Panc1 (cell line): ENCODE measurements around the gene FXYD3. TPM values are rescaled to one million over a fixed set of nuclear protein-coding genes. Genes with fewer than 3 reads are reported as not detected.

Experiments
- ATAC-seq: fragments of 200-7000 bp; cut with Tn5 transposase; 2 replicates; pipeline ENCODE4 v1.9.1; 2020; ENCODE audit warnings: mild to moderate bottlenecking, moderate library complexity
- BruUV-seq: library from RNA; stranded (reverse); fragments of 400-500 nt; replicated peaks from 2 replicates; lab custom pipeline; 2021; lab: Mats Ljungman, UMichigan
- CTCF ChIA-PET: fragments of 300-600 bp; sonication (Branson Sonifier 250); formaldehyde crosslinking; loops from one replicate; lab custom pipeline; 2022; ENCODE audit warnings: antibody characterized with exemption; lab: Charles Lee
- POLR2A ChIA-PET: fragments of 300-600 bp; sonication (Branson Sonifier 250); formaldehyde crosslinking; loops from one replicate; lab custom pipeline; 2022; ENCODE audit warnings: antibody characterized with exemption; lab: Charles Lee
- DNase-seq: peaks from one replicate; pipeline ENCODE4 v3.0.0-alpha.2; 2010; ENCODE audit warnings: low read depth, low spot score
- H3K27ac ChIP-seq: 2 replicates; pipeline ENCODE4 v1.5.1; 2011; ENCODE audit warnings: mild to moderate bottlenecking, low read length, inconsistent platforms
- H3K27me3 ChIP-seq: fragments of 200-500 bp; sonication (Bioruptor generic); 2 replicates; pipeline ENCODE4 v1.6.0; 2014; ENCODE audit warnings: low read length, inconsistent platforms; ENCODE audit not compliant: control insufficient read depth, insufficient read depth
- H3K36me3 ChIP-seq: fragments of 200-500 bp; sonication (Bioruptor generic); 2 replicates; pipeline ENCODE4 v1.5.1; 2014; ENCODE audit warnings: inconsistent platforms, mild to moderate bottlenecking, low read length, moderate library complexity; ENCODE audit not compliant: control insufficient read depth, insufficient read depth
- H3K4me1 ChIP-seq: 2 replicates; pipeline ENCODE4 v1.5.1; 2011; ENCODE audit warnings: inconsistent platforms, mild to moderate bottlenecking, low read length, moderate library complexity; ENCODE audit not compliant: control insufficient read depth, insufficient read depth
- H3K4me3 ChIP-seq, 2 experiments: 2 replicates each; pipeline ENCODE4 v1.5.1; 2011 to 2012; ENCODE audit warnings: low read depth in 2 of 2, low read length in 2 of 2, mild to moderate bottlenecking in 2 of 2, inconsistent platforms in 1 of 2, moderate library complexity in 1 of 2
- H3K9me3 ChIP-seq: fragments of 200-500 bp; sonication (Bioruptor generic); 2 replicates; pipeline ENCODE4 v1.5.1; 2014; ENCODE audit warnings: low read depth, mild to moderate bottlenecking, inconsistent platforms, low read length, moderate library complexity; ENCODE audit not compliant: control insufficient read depth, insufficient read depth
- POLR2AphosphoS5 ChIP-seq: IDR thresholded peaks from 2 replicates; pipeline ENCODE4 v1.6.1; 2012; ENCODE audit warnings: mild to moderate bottlenecking, low read depth, low read length, moderate library complexity
- SIN3A ChIP-seq: IDR thresholded peaks from 2 replicates; pipeline ENCODE4 v1.6.1; 2012; ENCODE audit warnings: low read depth, mild to moderate bottlenecking, low read length, moderate library complexity, borderline replicate concordance; ENCODE audit not compliant: insufficient read depth
- TCF7L2 ChIP-seq: IDR thresholded peaks from 2 replicates; pipeline ENCODE4 v1.6.1; 2011; ENCODE audit warnings: mild to moderate bottlenecking, low read depth, low read length, inconsistent platforms
- in situ Hi-C: cut with HindIII; loops from 2 replicates; pipeline ENCODE4 v1.10.0; 2016; ENCODE audit warnings: low sequenced_read_pairs, low pct_unique_long_range_greater_than_20kb
- intact Hi-C: fragments of 100-400 bp; cut with micrococcal nuclease; formaldehyde crosslinking; loops from one replicate; pipeline ENCODE4 v1.10.0; 2022; ENCODE audit not compliant: unreplicated experiment
- total RNA-seq: library from RNA; stranded (reverse); gene quantifications from one replicate; pipeline ENCODE4 v1.2.1, GENCODE V29; 2021; ENCODE audit not compliant: unreplicated experiment
- TF ChIP-seq, protein P1 (sequence below): fragments of 450-650 bp; IDR thresholded peaks from 2 replicates; pipeline ENCODE4 v1.5.1; 2017; ENCODE audit warnings: mild to moderate bottlenecking
- TF ChIP-seq, protein P2 (sequence below), 2 experiments: IDR thresholded peaks; 2 replicates each; pipeline ENCODE4 v1.6.1; 2011 to 2012; ENCODE audit warnings: low read depth in 2 of 2, control low read depth in 1 of 2, low read length in 1 of 2, mild to moderate bottlenecking in 1 of 2, moderate library complexity in 1 of 2; ENCODE audit not compliant: insufficient read depth in 1 of 2

FXYD3 gene
- total RNA-seq, 1 experiment from 2014 or later, result not detected

DNA sequence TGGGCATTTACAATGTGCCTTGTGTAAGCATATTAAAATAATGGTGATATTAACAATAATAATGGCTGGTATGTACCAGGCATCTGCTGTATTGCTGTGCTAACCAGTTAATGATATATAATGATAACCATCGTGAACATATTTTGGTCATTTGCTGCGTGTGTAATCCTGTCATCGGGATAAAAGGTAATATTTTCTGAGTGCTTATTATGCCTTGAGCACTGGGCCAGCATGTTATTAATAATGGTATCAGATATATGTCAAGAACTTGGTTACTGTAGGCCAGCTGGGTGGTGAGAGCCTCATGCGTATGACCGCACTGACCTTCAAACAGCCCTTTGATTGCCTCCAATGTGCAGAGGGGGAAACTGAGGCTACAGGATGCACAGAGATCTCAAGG, 22.2 kb upstream of the FXYD3 start:
- in situ Hi-C loops, result no loop called here
- CTCF ChIA-PET, result no interaction called here
- no peak overlapping the region for H3K27ac ChIP-seq

DNA sequence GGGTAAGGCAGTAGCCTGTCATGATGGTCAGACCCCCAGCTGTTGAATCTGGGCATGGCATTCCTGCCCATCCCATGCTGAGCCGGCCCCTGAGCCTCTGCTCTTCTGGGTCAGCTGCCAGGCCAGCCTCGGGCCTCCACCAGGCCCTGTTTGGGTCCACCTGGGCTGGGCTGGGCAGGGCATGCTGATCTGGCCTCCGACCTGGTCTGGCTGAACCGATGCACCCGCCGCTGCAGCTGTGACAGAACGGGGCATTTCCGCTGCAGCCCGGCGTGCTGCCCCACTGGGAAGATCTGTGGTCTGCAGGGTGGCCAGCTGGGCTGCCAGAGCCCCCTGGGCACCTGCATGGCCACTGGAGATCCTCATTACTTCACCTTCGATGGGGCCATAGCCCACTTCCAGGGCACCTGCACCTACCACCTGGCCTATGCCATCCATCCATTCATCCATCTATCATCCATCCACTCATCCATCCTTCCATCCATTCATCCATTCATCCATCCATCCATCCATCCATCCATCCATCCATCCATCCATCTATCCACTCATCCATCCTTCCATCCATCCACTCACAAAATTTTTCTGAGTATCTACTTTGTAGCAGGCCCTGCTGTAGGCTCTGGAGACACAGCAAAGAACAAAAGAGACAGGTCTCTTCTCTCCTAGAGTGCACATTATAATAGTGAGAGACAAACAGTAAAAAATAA, 21.5 kb upstream of the FXYD3 start:
- H3K9me3 ChIP-seq, result no peaks in the 10 kb centered on the region
- in situ Hi-C loops (no loop called here), intact Hi-C loops (loop anchor here (5.0 to 10.0 kb wide), 2 partner anchors 49 to 122 kb away; partner anchors contain the start of gene HPN)
- TF ChIP-seq SIN3A (no peak), POLR2AphosphoS5 (no peak), TCF7L2 (no peak)
- TF ChIP-seq, protein P1, sequence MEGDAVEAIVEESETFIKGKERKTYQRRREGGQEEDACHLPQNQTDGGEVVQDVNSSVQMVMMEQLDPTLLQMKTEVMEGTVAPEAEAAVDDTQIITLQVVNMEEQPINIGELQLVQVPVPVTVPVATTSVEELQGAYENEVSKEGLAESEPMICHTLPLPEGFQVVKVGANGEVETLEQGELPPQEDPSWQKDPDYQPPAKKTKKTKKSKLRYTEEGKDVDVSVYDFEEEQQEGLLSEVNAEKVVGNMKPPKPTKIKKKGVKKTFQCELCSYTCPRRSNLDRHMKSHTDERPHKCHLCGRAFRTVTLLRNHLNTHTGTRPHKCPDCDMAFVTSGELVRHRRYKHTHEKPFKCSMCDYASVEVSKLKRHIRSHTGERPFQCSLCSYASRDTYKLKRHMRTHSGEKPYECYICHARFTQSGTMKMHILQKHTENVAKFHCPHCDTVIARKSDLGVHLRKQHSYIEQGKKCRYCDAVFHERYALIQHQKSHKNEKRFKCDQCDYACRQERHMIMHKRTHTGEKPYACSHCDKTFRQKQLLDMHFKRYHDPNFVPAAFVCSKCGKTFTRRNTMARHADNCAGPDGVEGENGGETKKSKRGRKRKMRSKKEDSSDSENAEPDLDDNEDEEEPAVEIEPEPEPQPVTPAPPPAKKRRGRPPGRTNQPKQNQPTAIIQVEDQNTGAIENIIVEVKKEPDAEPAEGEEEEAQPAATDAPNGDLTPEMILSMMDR, result no peak
- TF ChIP-seq, protein P2, sequence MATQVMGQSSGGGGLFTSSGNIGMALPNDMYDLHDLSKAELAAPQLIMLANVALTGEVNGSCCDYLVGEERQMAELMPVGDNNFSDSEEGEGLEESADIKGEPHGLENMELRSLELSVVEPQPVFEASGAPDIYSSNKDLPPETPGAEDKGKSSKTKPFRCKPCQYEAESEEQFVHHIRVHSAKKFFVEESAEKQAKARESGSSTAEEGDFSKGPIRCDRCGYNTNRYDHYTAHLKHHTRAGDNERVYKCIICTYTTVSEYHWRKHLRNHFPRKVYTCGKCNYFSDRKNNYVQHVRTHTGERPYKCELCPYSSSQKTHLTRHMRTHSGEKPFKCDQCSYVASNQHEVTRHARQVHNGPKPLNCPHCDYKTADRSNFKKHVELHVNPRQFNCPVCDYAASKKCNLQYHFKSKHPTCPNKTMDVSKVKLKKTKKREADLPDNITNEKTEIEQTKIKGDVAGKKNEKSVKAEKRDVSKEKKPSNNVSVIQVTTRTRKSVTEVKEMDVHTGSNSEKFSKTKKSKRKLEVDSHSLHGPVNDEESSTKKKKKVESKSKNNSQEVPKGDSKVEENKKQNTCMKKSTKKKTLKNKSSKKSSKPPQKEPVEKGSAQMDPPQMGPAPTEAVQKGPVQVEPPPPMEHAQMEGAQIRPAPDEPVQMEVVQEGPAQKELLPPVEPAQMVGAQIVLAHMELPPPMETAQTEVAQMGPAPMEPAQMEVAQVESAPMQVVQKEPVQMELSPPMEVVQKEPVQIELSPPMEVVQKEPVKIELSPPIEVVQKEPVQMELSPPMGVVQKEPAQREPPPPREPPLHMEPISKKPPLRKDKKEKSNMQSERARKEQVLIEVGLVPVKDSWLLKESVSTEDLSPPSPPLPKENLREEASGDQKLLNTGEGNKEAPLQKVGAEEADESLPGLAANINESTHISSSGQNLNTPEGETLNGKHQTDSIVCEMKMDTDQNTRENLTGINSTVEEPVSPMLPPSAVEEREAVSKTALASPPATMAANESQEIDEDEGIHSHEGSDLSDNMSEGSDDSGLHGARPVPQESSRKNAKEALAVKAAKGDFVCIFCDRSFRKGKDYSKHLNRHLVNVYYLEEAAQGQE (IDR thresholded peaks at IDR 0.05; ENCODE audit: insufficient read depth in 1 of 2, low read depth in 2 of 2, low read length in 1 of 2), result no peak
- no peaks in the 10 kb centered on the region for H3K36me3 ChIP-seq
- no peak overlapping the region for H3K4me3 ChIP-seq
- H3K4me1 ChIP-seq, result peaks cover 8% of the 10 kb centered on the region
- ATAC-seq (no peak), DNase-seq (no peak)
- no peaks in the 10 kb centered on the region for H3K27me3 ChIP-seq
- CTCF ChIA-PET, result no interaction called here
- BruUV-seq, result no TSS peak
- POLR2A ChIA-PET, result no interaction called here
- no peak overlapping the region for H3K27ac ChIP-seq

More for the DNA sequence above, 22.2 kb upstream of the FXYD3 start:
- no peak for DNase-seq
- H3K9me3 ChIP-seq, result no peaks in the 10 kb centered on the region
- intact Hi-C loops, result loop anchor here (5.0 to 10.0 kb wide), 2 partner anchors 49 to 121 kb away; partner anchors contain the start of gene HPN
- H3K4me1 ChIP-seq, result peaks cover 8% of the 10 kb centered on the region
- TF ChIP-seq SIN3A (no peak), POLR2AphosphoS5 (no peak), TCF7L2 (no peak)
- TF ChIP-seq, protein P1, result no peak
- TF ChIP-seq, protein P2 (IDR thresholded peaks at IDR 0.05; ENCODE audit: insufficient read depth in 1 of 2, low read depth in 2 of 2, low read length in 1 of 2), result no peak
- no TSS peak for BruUV-seq
- POLR2A ChIA-PET, result no interaction called here
- H3K36me3 ChIP-seq, result no peaks in the 10 kb centered on the region
- no peak for ATAC-seq
- H3K4me3 ChIP-seq, result no peak overlapping the region
- H3K27me3 ChIP-seq, result no peaks in the 10 kb centered on the region
